ENCODE measurements around the gene FBLN1. TPM values are rescaled to one million over a fixed set of nuclear protein-coding genes. Genes with fewer than 3 reads are reported as not detected.

The FBLN1 gene
- total RNA-seq, 1 donor from 2014 or later: 297 TPM

GRCh38 chr22:45529971-45530575 is 27.4 kb downstream of the FBLN1 start:
- no peak overlapping the region for H3K4me3 Mint-ChIP-seq
- H3K27me3 Mint-ChIP-seq (ENCODE audit: low read depth): no peaks in the 10 kb centered on the region
- peaks cover 14% of the 10 kb centered on the region for H3K36me3 Mint-ChIP-seq
- TF ChIP-seq CTCF (IDR thresholded peaks at IDR 0.05; ENCODE audit: unreplicated experiment): no peak
- no peaks in the 10 kb centered on the region for H3K9me3 Mint-ChIP-seq
- H3K4me1 Mint-ChIP-seq: peaks cover 42% of the 10 kb centered on the region
- DNase-seq (ENCODE audit: low spot score in 2 of 2, unreplicated experiment in 2 of 2): no peak
- peak overlapping the region; percentile 96 for H3K27ac Mint-ChIP-seq

GRCh38 chr22:45531441-45532234 is 29.0 kb downstream of the FBLN1 start:
- H3K27ac Mint-ChIP-seq: peak overlapping the region; percentile 96
- H3K9me3 Mint-ChIP-seq: no peaks in the 10 kb centered on the region
- H3K4me3 Mint-ChIP-seq: no peak overlapping the region
- peaks cover 17% of the 10 kb centered on the region for H3K36me3 Mint-ChIP-seq
- H3K4me1 Mint-ChIP-seq: peaks cover 44% of the 10 kb centered on the region
- H3K27me3 Mint-ChIP-seq (ENCODE audit: low read depth): no peaks in the 10 kb centered on the region
- DNase-seq (ENCODE audit: low spot score in 2 of 2, unreplicated experiment in 2 of 2): no peak
- TF ChIP-seq CTCF (IDR thresholded peaks at IDR 0.05; ENCODE audit: unreplicated experiment): no peak

GRCh38 chr22:45532235-45532631 is 29.6 kb downstream of the FBLN1 start:
- peaks cover 44% of the 10 kb centered on the region for H3K4me1 Mint-ChIP-seq
- no peaks in the 10 kb centered on the region for H3K9me3 Mint-ChIP-seq
- no peak for TF ChIP-seq CTCF (IDR thresholded peaks at IDR 0.05; ENCODE audit: unreplicated experiment)
- H3K4me3 Mint-ChIP-seq: no peak overlapping the region
- H3K27me3 Mint-ChIP-seq (ENCODE audit: low read depth): no peaks in the 10 kb centered on the region
- no peak for DNase-seq (ENCODE audit: low spot score in 2 of 2, unreplicated experiment in 2 of 2)
- H3K27ac Mint-ChIP-seq: peak overlapping the region; percentile 96
- peaks cover 17% of the 10 kb centered on the region for H3K36me3 Mint-ChIP-seq

GRCh38 chr22:45533703-45534102 is 31.0 kb downstream of the FBLN1 start:
- TF ChIP-seq CTCF (IDR thresholded peaks at IDR 0.05; ENCODE audit: unreplicated experiment): no peak
- Mint-ChIP-seq H3K4me3 (no peak overlapping the region), H3K4me1 (peaks cover 52% of the 10 kb centered on the region), H3K9me3 (no peaks in the 10 kb centered on the region), H3K27ac (peak overlapping the region; percentile 39), H3K36me3 (peaks cover 11% of the 10 kb centered on the region), H3K27me3 (ENCODE audit: low read depth) (no peaks in the 10 kb centered on the region)
- DNase-seq (ENCODE audit: low spot score in 2 of 2, unreplicated experiment in 2 of 2): no peak

- Mint-ChIP-seq H3K4me3 (no peak overlapping the region), H3K36me3 (peaks cover 11% of the 10 kb centered on the region), H3K4me1 (peaks cover 52% of the 10 kb centered on the region), H3K27me3 (ENCODE audit: low read depth) (no peaks in the 10 kb centered on the region), H3K9me3 (no peaks in the 10 kb centered on the region), H3K27ac (peak overlapping the region; percentile 72)
- DNase-seq (ENCODE audit: low spot score in 2 of 2, unreplicated experiment in 2 of 2): no peak
- no peak for TF ChIP-seq CTCF (IDR thresholded peaks at IDR 0.05; ENCODE audit: unreplicated experiment)
Observed at GRCh38 chr22:45534339-45535192, 31.9 kb downstream of the FBLN1 start.

Measured in mesothelial cell of epicardium (in vitro differentiated cells).